ENCODE measurements around the gene AGBL5.

AGBL5 gene

GRCh38 chr2:27060323-27060722, 8.9 kb downstream of the AGBL5 start:
- DNase-seq (ENCODE audit: low read depth in 2 of 2), result no peak
- TF ChIP-seq, protein P1, sequence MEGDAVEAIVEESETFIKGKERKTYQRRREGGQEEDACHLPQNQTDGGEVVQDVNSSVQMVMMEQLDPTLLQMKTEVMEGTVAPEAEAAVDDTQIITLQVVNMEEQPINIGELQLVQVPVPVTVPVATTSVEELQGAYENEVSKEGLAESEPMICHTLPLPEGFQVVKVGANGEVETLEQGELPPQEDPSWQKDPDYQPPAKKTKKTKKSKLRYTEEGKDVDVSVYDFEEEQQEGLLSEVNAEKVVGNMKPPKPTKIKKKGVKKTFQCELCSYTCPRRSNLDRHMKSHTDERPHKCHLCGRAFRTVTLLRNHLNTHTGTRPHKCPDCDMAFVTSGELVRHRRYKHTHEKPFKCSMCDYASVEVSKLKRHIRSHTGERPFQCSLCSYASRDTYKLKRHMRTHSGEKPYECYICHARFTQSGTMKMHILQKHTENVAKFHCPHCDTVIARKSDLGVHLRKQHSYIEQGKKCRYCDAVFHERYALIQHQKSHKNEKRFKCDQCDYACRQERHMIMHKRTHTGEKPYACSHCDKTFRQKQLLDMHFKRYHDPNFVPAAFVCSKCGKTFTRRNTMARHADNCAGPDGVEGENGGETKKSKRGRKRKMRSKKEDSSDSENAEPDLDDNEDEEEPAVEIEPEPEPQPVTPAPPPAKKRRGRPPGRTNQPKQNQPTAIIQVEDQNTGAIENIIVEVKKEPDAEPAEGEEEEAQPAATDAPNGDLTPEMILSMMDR (IDR thresholded peaks at IDR 0.05; ENCODE audit: low read depth, low read length), result no peak

DNA sequence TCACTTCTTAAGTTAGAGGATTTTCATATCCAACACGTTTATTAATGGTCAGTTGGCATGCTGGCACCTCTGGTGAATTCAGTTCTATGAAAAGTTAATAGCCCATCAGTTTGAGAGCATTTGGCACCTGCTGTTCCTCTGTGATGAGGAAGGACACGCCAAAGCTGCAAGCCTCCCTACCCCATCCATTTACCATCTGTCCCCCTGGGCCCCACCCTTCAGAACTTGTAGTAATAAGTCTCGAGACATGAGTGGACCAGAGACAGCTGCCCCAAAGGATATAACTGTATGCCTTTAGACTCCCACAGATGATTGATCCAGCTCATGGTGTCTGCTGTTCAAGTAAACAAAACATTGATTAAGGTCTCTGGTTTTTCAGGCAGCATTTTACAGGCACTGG, 13.7 kb downstream of the AGBL5 start:
- DNase-seq (ENCODE audit: low read depth in 2 of 2), result no peak
- no peak overlapping the region for H3K4me3 ChIP-seq (replicated peaks in 1 of 2; ENCODE audit: low read depth in 2 of 2, low read length in 2 of 2)
- TF ChIP-seq, protein P1 (IDR thresholded peaks at IDR 0.05; ENCODE audit: low read depth, low read length), result no peak

More at GRCh38 chr2:27060323-27060722, 8.9 kb downstream of the AGBL5 start:
- H3K4me3 ChIP-seq (replicated peaks in 1 of 2; ENCODE audit: low read depth in 2 of 2, low read length in 2 of 2), result no peak overlapping the region

GRCh38 chr2:27067385-27067784, 15.9 kb downstream of the AGBL5 start:
- DNase-seq (ENCODE audit: low read depth in 2 of 2), result no peak
- TF ChIP-seq, protein P1 (IDR thresholded peaks at IDR 0.05; ENCODE audit: low read depth, low read length), result no peak
- H3K4me3 ChIP-seq (replicated peaks in 1 of 2; ENCODE audit: low read depth in 2 of 2, low read length in 2 of 2), result no peak overlapping the region

DNA sequence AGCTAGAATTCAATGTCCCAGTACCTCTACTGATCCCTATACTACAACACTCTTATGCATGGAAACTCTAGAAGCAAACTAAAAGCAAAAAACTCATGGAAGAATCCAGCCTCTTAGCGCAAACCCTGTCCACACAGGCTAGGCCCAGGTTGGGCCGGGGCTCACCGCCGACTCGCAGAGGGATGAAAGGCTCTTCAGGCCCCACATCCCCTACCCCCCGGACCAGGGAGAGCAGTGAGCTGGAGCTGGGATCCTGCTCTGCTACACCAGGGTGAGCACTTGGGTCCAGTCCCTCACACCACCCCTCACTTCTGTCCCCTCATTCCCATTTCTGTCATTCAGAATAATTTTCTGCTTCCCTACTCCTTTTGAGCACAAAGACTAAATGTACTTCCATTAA, 18.0 kb downstream of the AGBL5 start:
- TF ChIP-seq, protein P1 (IDR thresholded peaks at IDR 0.05; ENCODE audit: low read depth, low read length), result no peak
- no peak for DNase-seq (ENCODE audit: low read depth in 2 of 2)
- H3K4me3 ChIP-seq (replicated peaks in 1 of 2; ENCODE audit: low read depth in 2 of 2, low read length in 2 of 2), result peak overlapping the region; percentile 96 to 100

GRCh38 chr2:27069961-27070618, 18.6 kb downstream of the AGBL5 start:
- TF ChIP-seq, protein P1 (IDR thresholded peaks at IDR 0.05; ENCODE audit: low read depth, low read length), result no peak
- DNase-seq (ENCODE audit: low read depth in 2 of 2), result no peak
- H3K4me3 ChIP-seq (replicated peaks in 1 of 2; ENCODE audit: low read depth in 2 of 2, low read length in 2 of 2), result peak overlapping the region; percentile 96 to 100

DNA sequence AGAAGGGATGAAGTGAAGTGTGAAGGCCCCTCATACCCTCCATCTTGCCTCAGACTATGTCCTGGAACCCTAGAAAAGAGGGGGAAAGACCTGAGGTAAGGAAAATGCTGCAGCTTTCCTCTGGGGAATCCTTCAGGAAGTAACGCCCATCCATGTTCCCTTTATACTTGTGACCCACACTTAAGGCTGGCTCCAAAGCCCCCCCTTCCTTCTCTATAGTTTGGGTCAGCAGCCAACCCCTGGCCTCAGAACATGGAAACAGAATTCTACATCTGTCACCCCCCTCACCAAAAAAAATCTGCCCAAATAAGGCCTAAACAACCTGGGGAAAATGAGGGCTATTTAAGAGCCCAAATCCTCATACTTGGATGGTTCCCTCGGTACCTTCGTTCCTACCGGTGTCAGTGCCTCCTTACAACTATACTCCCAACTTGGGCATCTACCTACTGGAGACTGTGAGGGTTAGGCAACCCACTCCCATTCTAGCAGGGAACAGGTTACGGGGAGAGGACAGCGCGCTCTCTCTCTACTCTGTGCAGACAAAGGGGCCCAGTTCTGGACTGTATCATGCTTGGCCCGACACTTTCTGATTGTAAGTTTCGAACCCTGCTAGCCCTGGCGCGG, 19.3 kb downstream of the AGBL5 start:
- TF ChIP-seq, protein P1 (IDR thresholded peaks at IDR 0.05; ENCODE audit: low read depth, low read length), result no peak
- no peak for DNase-seq (ENCODE audit: low read depth in 2 of 2)
- H3K4me3 ChIP-seq (replicated peaks in 1 of 2; ENCODE audit: low read depth in 2 of 2, low read length in 2 of 2), result peak overlapping the region; percentile 96 to 100
